NCI-H1105 (cell line): ENCODE measurements around the gene AKR1C1.
"Not testable (repeated sequence)": the region's sequence is repeated elsewhere in the genome, so short reads cannot be mapped to it uniquely, and the experiment has no call there.

Experiments
- DNase-seq: peaks from one replicate; lab custom pipeline; 2025; lab: John Stamatoyannopoulos, UW

AKR1C1 gene

GRCh38 chr10:4962876-4963814 is at the start of gene AKR1C1:
Gene AKR1C1, plus strand, starts transcription at chr10:4963415. Its CDS starts 30 bp downstream, at chr10:4963445.
- not testable (repeated sequence) for DNase-seq

GRCh38 chr10:4914213-4914850 is 48.9 kb upstream of the AKR1C1 start:
- DNase-seq = no peak

DNA sequence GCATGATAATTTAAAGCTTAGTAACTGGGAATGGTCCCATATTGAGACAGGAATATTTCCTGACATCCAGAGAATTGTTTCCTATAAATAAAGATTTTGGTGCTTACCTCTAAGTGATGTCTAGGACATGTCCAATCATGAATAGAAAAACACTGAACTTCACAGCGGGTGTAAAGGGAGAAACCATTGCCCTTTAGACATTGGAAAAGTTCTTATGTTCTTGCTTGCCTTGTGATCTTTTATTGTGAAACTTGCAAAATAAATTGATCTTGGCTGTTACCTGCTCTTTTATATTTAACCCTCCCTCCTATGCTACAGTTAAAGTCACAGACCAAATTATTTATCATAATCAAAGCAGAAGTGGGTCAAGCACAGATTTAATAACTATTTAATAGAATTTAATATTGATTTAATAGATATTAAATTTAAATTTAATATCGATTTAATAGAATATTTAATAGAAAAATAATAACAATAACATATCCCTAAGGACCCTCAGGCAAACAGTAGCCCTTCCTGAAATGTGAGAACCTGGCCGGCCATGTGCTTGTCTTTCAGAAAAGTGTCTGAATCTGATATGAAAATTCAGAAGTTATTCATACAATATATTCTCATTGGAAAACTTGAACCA is 47.0 kb upstream of the AKR1C1 start:
- no peak for DNase-seq

DNA sequence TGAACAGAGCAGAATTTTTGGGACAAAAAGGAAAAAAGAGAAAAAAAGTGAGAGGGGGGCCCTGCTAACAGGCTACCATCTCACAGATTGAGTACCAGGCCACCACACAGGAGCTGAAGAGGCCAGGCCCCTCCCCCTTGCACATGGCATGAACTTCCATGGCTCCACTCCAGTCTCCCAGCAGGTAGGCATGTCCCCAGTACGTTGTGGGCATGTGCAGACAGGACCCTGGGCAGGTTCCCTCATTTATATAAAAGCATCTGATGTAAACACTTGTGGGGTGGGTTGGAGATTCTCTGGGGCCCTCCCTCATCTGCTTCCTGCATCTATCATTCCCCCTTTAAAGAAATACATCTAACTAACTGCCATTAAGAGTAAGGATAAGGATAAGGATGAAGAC is 45.0 kb upstream of the AKR1C1 start:
- no peak for DNase-seq

- DNase-seq = not testable (repeated sequence)
These were observed 38.7 kb upstream of the AKR1C1 start for GRCh38 chr10:4924482-4924881.

GRCh38 chr10:4926400-4926799 is 36.8 kb upstream of the AKR1C1 start:
- DNase-seq = no peak

DNA sequence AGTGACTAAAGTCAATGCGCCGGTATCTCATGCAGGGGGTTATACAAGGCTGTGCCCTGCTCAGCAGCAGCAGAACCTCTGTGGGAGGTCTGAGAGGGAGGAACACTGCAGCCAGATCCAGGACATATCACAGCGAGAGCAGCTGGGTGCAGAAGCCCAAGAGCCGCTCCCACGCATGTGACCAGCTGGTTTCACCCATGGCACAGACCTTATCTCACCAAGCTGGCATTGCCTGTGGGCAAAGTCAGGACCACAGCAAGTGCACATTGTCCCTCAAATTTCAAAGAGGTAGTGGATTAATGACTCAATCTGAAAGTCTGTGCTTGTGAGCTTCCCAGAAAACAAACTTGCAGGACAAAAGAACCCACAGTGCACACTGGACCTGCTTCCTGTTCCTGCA is 31.6 kb upstream of the AKR1C1 start:
- no peak for DNase-seq

GRCh38 chr10:4934391-4934987 is 28.7 kb upstream of the AKR1C1 start:
- no peak for DNase-seq

DNA sequence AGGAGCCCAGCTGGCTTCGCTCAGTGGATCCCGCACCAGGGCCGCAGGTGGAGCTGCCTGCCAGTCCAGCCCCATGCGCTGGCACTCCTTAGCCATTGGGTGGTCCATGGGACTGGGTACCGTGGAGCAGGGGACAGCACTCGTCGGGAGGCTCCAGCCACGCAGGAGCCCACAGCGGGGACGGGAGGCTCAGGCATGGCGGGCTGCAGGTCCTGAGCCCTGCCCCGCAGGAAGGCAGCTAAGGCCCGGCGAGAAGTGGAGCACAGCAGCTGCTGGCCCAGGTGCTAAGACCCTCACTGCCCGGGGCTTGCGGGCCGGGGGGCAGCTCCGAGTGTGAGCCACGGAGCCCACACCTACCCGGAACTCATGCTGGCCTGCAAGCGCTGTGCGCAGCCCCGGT is 25.9 kb upstream of the AKR1C1 start:
- DNase-seq = no peak

GRCh38 chr10:4939224-4940072 is 23.8 kb upstream of the AKR1C1 start:
- no peak for DNase-seq

DNA sequence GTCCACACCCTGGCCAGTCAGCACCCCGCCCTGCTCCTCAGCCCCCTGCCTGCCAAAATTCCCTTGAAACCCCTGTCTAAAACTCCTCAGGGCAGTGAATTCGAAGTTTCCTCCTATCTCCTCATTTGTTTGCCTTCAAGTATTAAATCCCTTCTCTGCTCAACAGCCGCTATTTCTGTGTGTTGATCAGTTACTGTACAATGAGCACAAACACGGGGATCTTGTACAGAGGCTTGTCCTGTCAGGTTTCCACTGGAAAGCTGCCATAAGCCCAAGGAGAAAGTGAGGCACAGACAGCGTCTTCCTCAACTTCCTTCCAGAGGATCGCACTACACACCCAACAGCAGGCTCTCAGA is 23.2 kb upstream of the AKR1C1 start:
- DNase-seq = not testable (repeated sequence)

DNA sequence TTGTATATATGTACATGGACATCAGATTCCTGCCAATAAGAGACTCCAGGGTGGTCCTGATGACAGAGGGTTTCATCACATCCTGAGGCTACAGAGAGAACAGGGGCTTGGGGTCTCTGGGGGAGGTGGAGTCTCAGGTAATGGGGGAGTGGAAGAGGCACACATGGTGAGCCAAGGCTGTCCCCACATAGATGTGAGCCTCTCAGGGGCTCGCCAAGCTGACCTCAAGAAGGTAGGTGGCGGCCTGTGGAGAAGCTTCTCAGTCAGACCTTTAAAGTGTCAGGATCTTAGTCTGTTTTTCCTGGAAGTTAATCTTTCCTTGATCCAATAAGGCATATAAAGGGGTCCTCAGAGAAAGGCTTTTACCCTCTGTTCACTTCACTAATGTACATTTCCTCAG is 22.3 kb upstream of the AKR1C1 start:
- not testable (repeated sequence) for DNase-seq

DNA sequence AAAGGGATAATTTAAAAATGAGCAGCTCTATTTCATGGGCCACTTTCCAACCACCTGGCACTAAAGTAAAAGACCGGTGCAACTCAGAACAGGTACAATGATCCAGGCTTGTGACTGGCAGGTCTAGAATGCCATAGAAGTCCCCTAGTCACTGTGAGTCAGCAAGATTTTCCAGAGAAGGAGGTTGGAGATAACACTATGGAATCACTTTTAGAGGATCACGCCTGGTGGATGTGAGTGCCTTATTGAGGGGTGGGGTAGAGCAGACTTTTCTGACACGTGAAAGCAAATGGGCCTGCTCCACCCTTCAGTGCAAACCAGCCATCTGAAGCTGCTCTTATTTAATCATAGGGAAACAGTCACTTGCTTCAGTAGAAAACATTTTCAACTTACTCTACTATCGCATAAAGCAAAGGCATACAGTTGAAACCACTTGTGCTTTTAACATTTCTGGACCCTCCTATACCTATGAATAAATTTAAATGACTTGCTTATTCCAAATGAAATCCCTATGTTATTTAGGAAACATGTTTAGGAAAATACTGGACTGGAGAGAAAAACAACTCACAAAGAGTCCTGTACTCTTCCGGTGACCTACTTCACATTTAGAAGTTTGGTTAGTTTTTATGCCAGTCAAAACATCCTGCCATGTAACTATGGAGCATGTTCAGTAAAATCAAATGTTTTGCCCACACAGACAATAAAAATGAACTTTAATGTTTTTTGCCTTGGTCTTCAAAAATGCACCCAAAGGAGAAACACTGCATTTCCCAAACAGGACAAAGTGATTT is 21.5 kb upstream of the AKR1C1 start:
- DNase-seq = no peak

DNA sequence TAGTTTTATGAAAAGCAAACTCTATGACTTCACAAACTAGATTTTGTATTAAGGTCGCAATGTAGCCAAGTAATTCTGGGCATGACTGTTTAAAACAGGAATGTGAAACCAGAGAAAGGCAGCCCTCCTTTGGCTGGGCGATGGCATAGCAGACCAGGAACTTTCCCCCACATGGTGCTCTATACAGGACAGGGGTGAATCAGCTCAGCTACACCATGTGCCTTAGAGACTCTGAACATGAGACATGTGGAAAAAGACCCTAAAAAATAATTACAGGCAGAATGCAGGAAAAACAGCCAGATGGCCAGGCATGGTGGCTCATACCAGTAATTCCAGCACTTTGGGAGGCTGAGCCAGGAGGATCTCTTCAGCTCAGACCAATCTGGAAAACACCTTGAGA is 20.3 kb upstream of the AKR1C1 start:
- DNase-seq = not testable (repeated sequence)

DNA sequence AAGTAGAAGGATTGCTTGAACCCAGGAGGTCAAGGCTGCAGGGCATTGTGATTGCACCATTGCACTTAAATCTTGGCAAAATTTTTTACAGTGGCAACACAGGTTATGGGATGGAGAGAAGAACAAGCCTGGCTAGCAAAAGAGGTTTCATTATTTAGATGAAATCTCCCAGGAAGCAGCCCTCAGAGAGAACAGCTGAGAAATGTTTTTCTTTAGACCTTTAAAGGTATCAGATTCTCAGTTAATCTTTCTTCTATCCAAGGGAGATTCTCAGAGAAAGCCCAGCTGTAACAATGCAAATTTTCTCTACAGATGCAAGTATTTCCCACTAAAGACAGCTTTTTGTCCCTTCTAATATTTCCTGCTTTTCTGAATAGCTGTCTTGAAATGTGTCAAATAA is 19.8 kb upstream of the AKR1C1 start:
- DNase-seq = not testable (repeated sequence)

DNA sequence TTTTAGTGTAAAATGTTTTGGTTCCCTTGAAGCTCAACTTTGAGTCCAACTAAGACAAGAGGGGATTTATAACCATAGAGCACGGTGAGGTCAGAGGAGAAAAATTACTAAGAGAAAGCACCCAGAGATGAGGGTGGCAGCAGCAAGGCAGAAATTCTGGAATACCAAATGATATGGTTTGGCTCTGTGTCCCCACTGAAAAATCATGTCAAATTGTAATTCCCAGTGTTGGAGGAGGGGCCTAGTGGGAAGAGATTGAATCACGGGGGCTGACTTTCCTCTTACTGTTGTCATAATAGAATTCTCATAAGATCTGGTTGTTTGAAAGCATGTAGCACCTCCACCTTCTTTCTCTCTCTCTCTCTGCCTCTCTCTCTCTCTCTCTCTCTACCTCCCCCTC is 19.4 kb upstream of the AKR1C1 start:
- no peak for DNase-seq

- no peak for DNase-seq
These were observed 18.4 kb upstream of the AKR1C1 start for GRCh38 chr10:4944841-4945240.

DNA sequence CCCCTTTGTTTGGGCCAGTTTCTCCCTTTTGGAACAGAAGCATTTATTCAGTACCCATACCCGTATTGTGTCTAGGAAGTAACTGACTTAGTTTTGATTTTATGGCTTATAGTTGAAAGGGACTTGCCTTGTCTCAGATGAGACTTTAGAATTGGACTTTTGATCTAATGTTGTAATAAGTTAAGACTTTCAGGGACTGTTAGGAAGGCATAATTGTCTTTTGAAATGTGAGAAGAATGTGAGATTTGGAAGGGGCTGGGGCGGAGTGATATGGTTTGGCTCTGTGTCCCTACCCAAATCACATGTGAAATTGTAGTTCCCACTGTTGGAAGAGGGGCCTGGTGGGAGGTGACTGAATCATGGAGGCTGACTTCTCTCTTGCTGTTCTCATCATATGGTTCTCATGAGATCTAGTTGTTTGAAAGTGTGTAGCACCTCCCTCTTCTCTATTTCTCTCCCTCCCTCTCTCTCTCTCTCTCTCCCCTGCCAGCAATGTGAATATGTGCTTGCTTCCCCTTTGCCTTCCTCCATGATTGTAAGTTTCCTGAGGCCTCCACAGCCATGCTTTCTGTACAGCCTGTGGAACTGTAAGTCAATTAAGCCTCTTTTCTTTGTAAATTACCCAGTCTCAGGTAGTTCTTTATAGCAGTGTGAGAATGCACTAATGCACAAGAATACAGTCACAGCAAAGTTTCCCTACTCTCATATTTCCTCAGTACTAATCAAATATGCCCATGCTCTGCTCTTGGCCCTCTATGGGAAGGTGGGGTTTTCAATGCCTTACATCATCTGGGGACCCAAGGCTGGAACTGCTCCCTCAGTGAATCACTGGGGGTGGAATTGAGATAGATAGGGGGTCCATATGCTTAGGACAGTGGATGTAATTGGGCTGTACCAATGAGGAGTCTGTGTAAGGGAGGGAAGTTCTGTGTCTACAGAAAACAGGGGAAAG is 17.2 kb upstream of the AKR1C1 start:
- DNase-seq = no peak

GRCh38 chr10:4947039-4947634 is 16.1 kb upstream of the AKR1C1 start:
- DNase-seq = no peak
